GM19372 (cell line): ENCODE measurements around the gene LGR6.
"Not testable (repeated sequence)": the region's sequence is repeated elsewhere in the genome, so short reads cannot be mapped to it uniquely, and the experiment has no call there.

Experiments
- ATAC-seq: cut with Tn5 transposase; IDR thresholded peaks from one replicate; pipeline ENCODE4 v1.9.1; 2021; ENCODE audit warnings: mild to moderate bottlenecking, low read depth, moderate library complexity; ENCODE audit not compliant: unreplicated experiment

Gene LGR6

DNA sequence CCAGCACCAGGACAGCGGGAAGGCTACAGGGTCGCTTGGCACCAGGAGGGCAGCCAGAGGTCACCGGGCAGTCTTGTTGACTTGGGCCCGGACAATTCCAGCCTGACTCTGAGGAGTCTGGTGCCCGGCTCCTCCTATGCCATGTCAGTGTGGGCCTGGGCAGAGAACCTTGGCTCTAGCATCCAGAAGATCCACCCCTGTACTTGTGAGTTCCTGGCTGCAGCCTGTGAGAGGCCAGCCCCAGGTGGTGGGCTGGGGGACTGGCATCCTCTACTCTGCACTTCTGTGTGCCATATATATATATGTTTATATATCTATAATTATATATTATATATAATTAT lies 21.6 kb upstream of the LGR6 start:
- no peak for ATAC-seq

DNA sequence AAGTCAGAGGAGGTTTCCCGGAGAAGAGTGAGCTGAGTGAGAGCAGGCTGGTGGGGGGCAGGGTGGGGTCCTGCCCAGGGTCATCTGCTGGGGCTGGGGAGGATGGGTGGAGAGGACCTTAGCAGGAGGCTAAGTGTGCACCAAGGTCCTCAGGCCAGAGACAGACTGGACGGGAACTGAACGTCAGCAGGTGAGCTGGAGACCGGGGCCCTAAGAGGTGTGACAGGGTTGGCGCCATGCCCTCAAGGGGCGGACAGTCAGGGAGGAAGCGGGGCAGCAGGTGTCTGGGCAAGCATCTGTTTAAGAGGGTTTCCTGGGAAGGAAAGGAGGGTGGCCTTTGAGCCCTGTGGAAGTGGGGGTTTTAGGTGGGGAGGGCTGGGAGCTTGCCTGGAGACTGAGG lies 19.6 kb upstream of the LGR6 start:
- ATAC-seq, result no peak

DNA sequence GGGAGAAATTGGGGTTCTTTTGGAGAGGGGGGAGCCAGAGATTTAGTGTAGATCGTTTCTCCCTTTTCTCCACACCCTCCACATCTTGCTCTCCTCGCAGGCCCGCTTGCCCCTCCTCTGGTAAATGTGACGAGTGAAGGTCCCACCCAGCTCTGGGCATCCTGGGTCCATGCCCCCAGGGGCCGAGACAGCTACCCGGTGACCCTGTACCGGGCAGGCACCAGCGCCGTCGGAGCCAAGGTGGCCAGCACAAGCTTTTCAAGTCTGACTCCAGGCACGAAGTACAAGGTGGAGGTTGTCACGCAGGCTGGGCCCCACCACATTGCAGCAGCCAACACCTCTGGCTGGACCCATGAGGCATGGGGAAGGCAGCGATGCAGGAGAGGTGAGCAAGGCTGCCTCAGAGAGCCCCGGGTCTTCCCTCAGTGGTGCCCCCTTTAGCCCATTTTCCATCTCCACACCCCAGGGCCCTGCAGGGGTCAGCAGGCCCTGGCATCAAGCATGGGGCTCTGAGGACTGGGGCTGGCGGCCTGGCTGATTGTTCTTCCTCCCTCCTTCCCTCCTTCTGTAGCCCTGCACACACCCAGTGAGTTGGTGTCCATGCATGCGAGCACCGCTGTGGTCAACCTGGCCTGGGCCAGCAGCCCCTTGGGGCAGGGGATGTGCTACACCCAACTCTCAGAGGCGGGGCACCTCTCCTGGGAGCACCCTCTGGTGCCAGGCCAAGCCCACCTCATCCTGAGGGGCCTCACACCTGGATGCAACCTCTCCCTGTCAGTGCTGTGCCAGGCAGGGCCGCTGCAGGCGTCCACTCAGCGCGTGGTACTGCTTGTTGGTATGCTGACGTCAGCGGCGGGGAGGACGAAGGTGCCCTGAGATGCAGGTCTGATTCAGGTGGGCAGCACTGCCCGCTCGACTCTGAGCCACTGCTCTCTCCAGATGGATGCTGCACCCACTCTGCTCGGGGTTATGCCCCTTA lies 16.4 kb upstream of the LGR6 start:
- no peak for ATAC-seq

DNA sequence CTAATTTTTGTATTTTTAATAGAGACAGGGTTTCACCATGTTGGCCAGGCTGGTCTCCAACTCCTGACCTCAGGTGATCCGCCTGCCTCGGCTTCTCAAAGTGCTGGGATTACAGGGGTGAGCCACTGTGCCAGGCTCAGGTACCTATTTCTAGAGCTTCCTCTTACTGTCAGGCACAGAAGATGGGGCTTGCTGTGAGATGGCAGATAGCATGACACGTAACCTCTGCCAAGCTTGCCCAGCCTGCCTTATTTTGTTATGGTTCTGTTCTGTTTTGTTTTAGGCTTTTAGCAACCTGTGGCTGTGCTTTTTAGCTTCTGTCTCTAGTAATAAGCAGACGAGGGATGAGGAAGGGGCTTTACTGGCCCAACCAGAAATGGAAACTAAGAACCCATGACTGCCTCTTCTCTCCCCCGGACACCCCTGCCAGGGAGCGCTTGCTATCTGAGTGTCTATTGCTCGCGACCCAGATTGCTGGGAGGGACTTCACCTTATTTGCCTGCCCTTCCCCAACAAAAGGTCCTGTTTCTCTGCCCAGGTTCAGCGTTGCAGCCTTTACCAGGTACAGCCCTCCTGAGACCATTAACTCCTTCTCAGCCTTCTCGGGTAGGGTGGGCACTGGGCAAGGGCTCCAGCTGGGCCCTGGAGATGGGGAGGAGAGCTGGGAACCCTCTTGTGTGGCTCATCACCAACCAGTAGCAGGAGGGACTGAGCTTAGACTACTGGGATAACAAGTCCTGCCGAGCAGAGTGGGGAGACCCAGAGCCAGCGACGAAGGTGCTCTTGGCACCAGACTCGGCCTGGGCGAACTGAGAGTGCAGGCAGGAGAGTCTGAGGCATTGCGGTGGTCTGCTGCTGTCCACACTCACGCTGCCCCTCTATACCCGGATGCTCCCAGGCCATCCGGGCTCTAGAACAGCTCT lies 13.5 kb upstream of the LGR6 start:
- ATAC-seq, result no peak

DNA sequence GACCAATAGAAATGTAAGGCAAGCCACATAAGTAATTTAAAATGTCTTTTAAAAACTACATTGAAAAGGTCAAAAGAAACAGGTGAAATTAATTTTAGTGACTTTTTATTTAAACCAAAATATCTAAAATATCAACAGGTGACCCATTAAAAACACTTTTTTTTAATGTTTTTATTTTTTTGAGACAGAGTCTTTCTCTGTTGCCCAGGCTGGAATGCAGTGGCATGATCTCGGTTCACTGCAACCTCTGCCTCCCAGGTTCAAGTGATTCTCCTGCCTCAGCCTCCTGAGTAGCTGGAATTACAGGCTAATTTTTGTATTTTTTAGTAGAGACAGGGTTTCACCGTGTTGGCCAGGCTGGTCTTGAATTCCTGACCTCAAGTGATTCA lies 12.9 kb upstream of the LGR6 start:
- ATAC-seq, result not testable (repeated sequence)

DNA sequence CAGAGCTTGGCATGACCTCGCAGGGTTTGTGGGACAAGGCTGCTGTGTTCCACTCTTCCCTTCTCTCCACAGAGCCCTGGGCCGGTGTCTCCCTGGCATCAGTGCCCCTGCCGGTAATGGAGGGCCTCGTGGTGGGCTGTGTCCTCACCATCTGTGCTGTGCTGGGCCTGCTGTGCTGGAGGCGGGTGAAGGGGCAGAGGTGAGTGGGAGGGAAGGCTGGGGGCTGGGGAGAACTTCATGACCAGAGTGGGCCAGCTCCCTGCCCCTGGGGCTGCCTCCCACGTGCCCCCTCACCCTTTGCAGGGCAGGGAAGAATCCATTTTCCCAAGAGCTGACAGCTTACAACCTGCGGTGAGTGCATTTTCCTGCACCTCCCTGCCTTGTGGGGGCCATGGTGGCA lies 12.0 kb upstream of the LGR6 start:
- no peak for ATAC-seq

DNA sequence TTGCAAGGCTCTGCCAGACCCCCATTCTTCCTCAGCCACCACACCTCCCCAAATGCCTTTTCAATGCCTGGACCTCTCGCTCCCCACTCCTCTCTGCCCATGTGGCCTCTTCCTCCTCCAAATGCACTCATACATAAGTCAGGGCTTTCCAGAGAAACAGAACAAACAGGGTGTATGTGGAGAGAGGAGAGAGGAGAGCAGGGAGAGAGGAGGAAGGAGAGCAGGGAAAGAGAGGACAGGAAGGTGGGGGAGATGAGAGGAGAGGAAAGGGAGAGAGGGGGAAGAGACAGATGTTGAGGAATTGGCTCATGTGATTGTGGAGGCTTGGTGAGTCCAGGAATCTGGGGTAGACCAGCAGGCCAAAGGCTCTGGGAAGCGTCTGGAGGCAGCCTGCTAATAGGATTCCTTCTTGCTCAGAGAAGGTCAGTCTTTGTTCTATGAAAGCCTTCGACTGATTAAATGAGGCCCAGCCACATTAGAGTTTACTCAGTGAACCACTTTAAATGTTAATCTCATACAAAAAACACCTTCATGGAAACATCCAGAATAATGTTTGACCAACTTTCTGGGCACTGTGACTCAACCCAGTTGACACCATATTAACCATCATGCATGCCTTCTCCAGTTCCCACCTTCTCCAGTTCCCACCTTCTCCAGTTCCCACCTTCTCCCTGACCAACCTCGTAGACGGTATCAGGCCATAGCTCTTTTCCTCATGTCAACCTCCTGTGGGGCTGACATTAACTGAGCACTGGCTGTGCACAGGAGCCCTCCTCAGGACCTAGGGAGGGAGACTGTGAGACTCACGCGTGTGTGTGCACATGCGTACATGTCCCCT lies 11.3 kb upstream of the LGR6 start:
- ATAC-seq, result no peak

DNA sequence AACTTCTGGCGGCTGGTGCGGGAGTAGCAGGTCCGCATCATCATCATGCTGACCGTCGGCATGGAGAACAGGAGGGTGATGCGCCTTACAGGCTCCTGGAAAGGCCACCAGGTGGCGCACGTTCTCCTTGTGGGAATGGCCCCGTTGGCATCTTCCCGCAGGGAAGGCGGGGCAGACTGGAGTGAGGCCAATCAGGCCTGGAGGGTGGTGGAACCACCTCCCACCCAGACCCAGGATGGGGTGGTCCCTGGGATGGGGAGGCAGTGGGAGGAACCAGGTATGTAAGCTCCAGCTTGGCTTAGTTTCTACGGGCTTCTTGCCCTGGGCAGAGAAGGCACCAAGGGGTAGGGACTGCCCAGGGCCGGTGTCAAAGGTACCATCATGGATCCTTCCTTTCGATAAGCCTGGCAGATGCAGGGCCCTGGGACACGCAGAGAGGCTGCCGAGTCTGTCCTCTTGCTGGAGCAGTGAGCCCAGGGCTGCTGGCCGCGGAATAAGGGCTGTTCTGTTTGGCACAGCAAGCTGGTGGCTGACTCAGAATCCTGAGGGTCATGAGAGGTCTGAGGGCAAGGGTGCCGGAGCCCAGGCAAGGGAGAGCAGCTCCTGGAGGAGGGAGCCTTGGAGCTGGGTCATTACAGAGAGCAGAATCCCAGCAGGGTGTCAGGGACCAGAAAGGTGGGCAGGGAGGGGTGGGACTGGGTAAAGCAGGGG lies 8.7 kb upstream of the LGR6 start:
- no peak for ATAC-seq

DNA sequence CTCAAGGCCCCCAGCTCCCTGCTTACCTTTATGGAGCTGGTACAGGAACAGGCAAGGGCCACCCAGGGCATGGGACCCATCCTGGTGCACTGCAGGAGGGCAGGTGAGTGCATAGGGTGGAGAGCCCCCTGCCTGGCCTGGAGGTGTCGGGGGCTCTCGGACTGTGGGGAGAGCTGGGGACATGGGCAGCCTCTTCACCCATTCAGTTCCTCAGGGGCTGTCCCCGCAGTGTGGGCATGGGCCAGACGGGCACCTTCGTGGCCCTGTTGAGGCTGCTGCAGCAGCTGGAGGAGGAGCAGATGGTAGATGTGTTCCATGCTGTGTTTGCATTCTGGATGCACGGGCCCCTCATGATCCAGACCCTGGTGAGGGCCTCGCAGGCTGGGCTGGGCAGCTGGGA lies 7.3 kb upstream of the LGR6 start:
- ATAC-seq, result no peak

DNA sequence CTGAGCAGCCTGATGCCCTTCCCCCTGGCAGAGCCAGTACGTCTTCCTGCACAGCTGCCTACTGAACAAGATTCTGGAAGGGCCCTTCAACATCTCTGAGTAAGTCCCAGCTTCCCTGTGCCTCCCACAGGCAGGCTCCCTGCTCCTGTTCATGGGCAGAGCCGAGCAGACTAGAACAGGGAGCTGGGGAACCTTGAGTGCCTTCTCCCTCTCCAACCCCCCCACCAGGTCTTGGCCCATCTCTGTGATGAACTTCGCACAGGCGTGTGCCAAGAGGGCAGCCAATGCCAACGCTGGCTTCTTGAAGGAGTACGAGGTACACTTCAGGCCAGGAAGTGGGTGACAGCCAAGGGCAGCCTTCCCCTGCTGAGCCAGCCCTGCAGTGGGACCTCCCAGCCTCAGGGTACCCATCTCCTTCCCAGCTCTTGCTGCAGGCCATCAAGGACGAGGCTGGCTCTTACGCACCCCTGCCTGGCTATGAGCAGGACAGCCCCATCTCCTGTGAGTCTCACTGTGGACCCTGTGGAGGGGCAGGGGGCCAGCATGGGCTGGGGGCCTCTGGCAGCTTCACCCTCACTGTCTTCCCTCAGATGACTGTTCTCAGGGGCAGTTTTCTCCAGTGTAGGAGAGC lies 6.4 kb upstream of the LGR6 start:
- ATAC-seq, result no peak

DNA sequence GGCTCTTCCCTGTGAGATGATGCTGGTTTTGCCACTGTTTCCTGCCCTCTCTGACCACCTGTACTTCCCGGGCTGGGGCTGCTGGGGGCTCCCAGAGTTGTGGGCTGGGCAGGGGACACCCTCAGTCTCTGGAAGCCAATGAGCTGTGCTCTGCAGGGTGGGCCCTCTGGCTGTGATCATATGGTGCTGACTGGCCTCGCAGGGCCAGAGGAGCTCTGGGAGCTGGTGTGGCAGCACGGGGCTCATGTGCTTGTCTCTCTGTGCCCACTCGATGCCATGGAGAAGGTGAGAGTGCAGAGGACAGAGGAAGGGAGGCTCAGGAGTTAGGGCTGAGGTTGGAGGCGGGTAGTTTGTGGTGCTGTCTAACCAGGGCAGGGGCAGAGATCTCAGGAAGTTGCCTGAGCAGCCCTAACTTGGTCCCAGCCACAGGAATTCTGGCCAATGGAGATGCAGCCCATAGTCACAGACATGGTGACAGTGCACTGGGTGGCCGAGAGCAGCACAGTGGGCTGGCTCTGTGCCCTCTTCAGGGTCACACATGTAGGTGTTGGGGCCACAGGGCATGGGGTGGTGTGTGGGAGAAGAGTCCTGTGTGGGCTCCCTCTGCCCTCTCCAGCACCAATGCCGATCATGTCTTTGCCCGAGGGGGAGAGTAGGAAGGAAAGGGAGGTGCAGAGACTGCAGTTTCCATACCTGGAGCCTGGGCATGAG lies 5.7 kb upstream of the LGR6 start:
- no peak for ATAC-seq

DNA sequence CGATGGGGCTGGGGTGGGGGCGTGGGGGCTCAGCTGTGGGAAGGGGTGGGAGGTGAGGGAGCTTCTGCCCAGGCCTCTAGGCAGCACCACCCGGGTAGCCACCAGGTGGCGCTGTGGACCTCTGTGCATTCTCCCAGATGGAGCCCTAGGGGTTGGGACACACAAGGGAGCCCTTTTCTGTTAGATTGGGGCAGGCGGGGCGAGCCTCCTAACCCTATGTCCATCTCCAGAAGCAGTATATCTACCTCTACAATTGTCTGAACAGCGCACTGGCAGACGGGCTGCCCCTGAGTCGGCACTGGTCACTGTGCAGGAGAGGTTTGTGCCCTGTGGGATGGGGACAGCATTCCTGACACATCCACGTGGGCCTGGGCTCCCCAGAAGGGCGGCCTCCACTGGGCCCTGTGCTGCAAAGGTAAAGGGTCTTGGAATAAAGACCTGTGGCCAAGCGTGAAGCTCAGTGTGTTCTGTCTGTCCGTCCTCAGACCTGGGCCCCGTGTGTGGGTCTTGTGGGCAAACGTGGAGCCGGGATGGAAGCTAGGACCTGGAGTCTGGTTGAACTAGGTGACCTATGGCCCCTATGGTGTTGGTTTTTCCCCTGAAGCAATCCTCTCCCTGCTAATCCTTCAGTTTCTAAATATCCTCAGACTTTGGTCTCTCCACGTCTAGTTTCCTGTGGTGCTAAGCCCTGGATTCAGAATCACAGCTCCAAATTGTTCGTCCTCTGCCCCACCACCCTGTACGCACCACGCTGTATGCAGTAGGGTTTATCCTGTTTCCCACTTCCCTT lies 4.4 kb upstream of the LGR6 start:
- no peak for ATAC-seq

DNA sequence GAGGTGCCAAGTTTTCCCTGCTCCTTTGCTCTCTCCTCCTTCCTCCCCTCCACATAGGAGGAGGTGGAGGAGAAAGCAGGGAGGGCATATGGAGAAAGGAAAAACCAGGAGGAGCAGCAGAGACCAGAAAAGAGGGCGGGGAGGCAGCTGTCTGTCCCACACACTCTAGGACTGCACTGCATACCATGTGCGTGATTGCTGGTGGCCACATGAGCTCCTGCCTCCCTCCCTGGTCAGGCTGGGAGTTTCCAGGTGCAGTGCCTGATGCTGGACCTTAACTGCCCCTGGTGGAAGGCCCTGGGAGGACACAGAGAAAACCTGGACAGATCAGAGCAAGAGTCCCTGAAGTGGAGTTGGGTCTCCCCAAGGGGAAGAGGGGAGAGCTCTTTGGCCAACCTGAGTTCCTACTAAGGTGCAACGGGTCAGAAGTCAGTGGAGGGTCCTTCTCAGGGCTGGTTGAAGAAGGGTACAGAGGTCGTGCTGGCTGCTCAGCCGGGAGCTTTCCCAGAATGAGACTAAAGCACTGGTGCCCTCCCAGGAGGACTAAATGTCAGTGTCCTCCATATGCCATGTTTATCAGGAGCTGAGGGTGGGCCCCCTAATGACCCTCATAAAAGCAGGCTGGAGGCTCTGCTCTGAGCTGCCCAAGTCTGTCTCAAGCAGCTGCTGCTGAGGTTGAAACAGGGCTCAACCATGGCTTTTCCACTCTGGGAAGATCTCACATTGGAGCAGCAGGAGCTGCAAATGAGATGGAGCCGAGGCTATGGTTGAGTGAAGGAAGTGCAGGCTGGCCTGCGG lies 3.5 kb upstream of the LGR6 start:
- no peak for ATAC-seq

DNA sequence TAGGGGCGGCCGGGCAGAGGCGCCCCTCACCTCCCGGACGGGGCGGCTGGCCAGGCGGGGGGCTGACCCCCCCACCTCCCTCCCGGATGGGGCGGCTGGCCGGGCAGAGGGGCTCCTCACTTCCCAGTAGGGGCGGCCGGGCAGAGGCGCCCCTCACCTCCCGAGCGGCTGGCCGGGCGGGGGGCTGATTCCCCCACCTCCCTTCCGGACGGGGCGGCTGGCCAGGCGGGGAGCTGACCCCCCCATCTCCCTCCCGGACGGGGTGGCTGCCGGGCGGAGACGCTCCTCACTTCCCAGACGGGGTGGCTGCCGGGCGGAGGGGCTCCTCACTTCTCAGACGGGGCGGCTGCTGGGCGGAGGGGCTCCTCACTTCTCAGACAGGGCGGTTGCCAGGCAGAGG lies 2.2 kb upstream of the LGR6 start:
- not testable (repeated sequence) for ATAC-seq

DNA sequence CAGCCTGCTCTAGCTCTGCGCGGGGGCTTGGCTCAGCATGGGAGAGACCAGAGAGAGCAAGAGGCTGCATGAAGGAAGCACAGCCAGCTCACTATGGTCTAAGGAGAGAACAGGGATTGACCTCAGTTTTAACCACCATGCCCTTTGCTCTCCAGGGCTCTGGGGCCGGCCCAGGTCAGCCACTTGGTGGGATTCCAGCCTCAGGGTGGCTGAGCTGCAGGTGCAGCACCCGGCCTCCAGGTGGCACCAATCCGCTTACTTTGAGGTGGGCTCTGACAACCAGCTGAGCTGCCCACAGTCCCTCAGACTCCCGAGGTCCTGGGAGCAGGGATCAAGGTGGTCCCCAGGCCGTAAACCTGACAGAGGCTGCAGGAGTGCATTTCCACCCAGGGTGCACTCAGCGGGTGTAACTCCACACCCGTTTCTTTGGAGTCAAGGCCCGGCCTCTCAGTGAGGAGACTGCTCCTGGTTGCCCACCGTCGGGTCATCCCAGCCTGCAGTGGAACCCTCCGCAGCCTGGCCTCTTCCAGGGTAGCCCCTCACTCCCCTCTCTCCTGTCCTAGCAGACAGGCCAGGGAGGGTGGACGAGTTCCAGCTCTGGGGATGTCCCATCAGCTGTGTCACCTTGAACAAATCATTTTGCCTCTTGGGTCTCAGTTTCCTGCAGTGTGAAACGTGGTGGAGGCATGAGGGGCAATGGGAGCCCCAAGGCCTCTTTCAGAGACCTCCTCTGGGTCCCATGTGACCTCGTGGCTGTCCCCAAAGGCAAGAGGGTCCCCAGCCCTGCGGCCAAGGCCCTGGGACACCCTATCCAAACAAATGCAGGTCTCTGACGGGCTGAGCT lies 607 bp upstream of the LGR6 start:
- no peak for ATAC-seq

DNA sequence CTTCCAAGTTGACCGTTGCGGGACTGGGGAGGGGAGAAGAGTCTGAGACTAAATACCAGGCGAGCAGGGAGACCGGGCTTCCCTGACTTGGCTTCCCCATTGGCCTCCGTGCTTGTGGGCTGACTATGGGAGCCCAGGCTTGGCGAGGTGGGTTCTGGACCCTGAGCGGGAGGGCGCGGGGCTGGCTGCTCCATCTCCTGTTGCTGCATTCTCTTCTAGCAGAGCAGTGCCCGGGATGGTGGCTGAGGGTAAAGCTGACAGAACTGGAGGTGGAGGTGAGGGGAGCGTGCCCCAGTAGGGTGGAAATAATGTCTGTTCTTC lies 689 bp downstream of the LGR6 start:
- ATAC-seq, result no peak
